ENCODE results near the gene RARS1. TPM values are rescaled to one million over a fixed set of nuclear protein-coding genes. Genes with fewer than 3 reads are reported as not detected.
"Not testable (repeated sequence)": the region's sequence is repeated elsewhere in the genome, so short reads cannot be mapped to it uniquely, and the experiment has no call there.

Gene RARS1
- total RNA-seq, 1 donor from 2014 or later = 73.4 TPM

GRCh38 chr5:168481330-168481788 lies 4.9 kb upstream of the RARS1 start:
- ATAC-seq = no peak

GRCh38 chr5:168482361-168482760 lies 3.9 kb upstream of the RARS1 start:
- no peak for ATAC-seq

GRCh38 chr5:168489059-168489458 lies 2.8 kb downstream of the RARS1 start:
- no peak for ATAC-seq

GRCh38 chr5:168494057-168494555 lies 7.8 kb downstream of the RARS1 start:
- ATAC-seq = no peak

GRCh38 chr5:168502563-168503237 lies 16.4 kb downstream of the RARS1 start:
- ATAC-seq = no peak

- no peak for ATAC-seq
These were observed 27.7 kb downstream of the RARS1 start for GRCh38 chr5:168513861-168514428.

GRCh38 chr5:168525856-168526255 lies 39.6 kb downstream of the RARS1 start:
- no peak for ATAC-seq

- no peak for ATAC-seq
These were observed 41.6 kb downstream of the RARS1 start for GRCh38 chr5:168527756-168528295.

- peak; percentile 24 for ATAC-seq
These were observed 42.5 kb downstream of the RARS1 start, which contains the start of gene FBLL1 for GRCh38 chr5:168528521-168529373. Gene FBLL1, plus strand, starts transcription at chr5:168529305. Its CDS starts 200 bp downstream, at chr5:168529505.

- ATAC-seq = no peak
These were observed 43.3 kb downstream of the RARS1 start for GRCh38 chr5:168529374-168530234.

- ATAC-seq = no peak
These were observed 44.4 kb downstream of the RARS1 start for GRCh38 chr5:168530621-168531150.

GRCh38 chr5:168531191-168531590 lies 44.9 kb downstream of the RARS1 start:
- ATAC-seq = no peak

- ATAC-seq = no peak
These were observed 46.0 kb downstream of the RARS1 start for GRCh38 chr5:168531987-168532864.

- ATAC-seq = not testable (repeated sequence)
These were observed 48.1 kb downstream of the RARS1 start for GRCh38 chr5:168534351-168534750.

- no peak for ATAC-seq
These were observed 50.9 kb downstream of the RARS1 start for GRCh38 chr5:168537176-168537575.

- no peak for ATAC-seq
These were observed 63.3 kb downstream of the RARS1 start for GRCh38 chr5:168549554-168549953.

- ATAC-seq = no peak
These were observed 64.4 kb downstream of the RARS1 start for GRCh38 chr5:168550656-168551055.

- no peak for ATAC-seq
These were observed 65.9 kb downstream of the RARS1 start for GRCh38 chr5:168552146-168552545.

GRCh38 chr5:168553377-168554130 lies 67.3 kb downstream of the RARS1 start:
- ATAC-seq = no peak

GRCh38 chr5:168557389-168557788 lies 71.1 kb downstream of the RARS1 start:
- no peak for ATAC-seq
